ENCODE results near the gene USH2A. TPM values are rescaled to one million over a fixed set of nuclear protein-coding genes. Genes with fewer than 3 reads are reported as not detected.

The USH2A gene
- total and polyA plus RNA-seq, 2 experiments from 2014 or later = under 0.01 to 0.01 TPM

DNA sequence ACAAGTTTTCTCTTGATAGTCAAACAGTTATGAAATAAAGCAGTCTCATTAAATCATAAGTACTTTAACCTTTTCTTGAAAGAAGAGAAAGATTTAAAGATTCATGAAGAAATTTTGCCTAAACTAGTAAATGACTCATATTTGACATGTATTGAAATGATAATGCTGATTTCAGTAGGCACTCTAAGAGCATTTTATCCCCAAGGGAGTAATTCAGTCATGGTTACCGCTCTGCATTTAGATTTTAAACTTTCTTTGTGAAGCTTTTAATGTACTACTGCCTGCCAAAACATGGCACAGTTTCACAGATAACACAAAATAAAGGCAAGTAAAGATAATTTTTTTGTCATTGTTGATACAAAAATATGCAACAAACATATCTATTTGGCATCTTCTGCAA is 6.8 kb downstream of the USH2A start:
- Histone ChIP-seq H3K27ac (no peak overlapping the region), H3K4me1 (ENCODE audit: insufficient read depth) (no peaks in the 10 kb centered on the region), H3K4me2 (ENCODE audit: unreplicated experiment) (no peak overlapping the region), H3F3A (ENCODE audit: insufficient read depth) (no peaks in the 10 kb centered on the region), H2AFZ (no peak overlapping the region), H4K20me1 (ENCODE audit: insufficient read depth) (no peaks in the 10 kb centered on the region), H3K27me3 (replicated peaks; ENCODE audit: insufficient read depth) (no peaks in the 10 kb centered on the region), H3K9ac (no peak overlapping the region), H3K9me3 (ENCODE audit: low read depth) (no peaks in the 10 kb centered on the region), H3K4me3 (no peak overlapping the region), H3K79me2 (ENCODE audit: insufficient read depth) (no peaks in the 10 kb centered on the region), H3K9me2 (ENCODE audit: insufficient read depth) (no peaks in the 10 kb centered on the region), H3K36me3 (ENCODE audit: low read depth) (no peaks in the 10 kb centered on the region)
- TF ChIP-seq EZH2 (IDR thresholded peaks at IDR 0.05; ENCODE audit: insufficient read depth, poor library complexity, severe bottlenecking) (no peak), EZH2phosphoT487 (IDR thresholded peaks at IDR 0.05; ENCODE audit: insufficient read depth, low read depth) (no peak)
- DNase-seq = no peak
- in situ Hi-C loops (cut with MboI) = no loop called here
- 27 to 30% methylated on average over 1 of the region's 1 CpG for WGBS, 2 experiments (ENCODE audit: low coverage in 1 of 2, low lambda C conversion rate in 2 of 2, missing lambda C conversion rate in 2 of 2)

DNA sequence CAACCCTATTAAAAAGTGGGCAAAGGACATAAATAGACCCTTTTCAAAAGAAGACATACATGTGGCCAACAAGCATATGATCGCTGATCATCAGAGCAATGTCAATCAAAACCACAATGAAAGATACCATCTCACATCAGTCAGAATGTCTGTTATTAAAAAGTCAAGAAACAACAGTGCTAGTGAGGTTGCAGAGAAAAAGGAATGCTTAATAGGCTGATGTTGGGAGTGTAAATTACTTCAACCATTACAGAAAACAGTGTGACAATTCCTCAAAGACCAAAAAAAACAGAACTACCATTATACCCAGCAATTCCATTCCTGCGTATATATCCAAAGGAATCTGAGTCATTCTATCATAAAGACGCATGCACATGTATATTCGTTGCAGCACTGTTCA is 13.2 kb downstream of the USH2A start:
- no peaks in the 10 kb centered on the region for H3K36me3 ChIP-seq (ENCODE audit: low read depth)
- DNase-seq = no peak
- TF ChIP-seq EZH2phosphoT487 (IDR thresholded peaks at IDR 0.05; ENCODE audit: insufficient read depth, low read depth) = no peak
- no peak for TF ChIP-seq EZH2 (IDR thresholded peaks at IDR 0.05; ENCODE audit: insufficient read depth, poor library complexity, severe bottlenecking)
- no peaks in the 10 kb centered on the region for H3K9me2 ChIP-seq (ENCODE audit: insufficient read depth)
- no peaks in the 10 kb centered on the region for H4K20me1 ChIP-seq (ENCODE audit: insufficient read depth)
- H3K27me3 ChIP-seq (replicated peaks; ENCODE audit: insufficient read depth) = no peaks in the 10 kb centered on the region
- H3K9ac ChIP-seq = no peak overlapping the region
- H3K9me3 ChIP-seq (ENCODE audit: low read depth) = no peaks in the 10 kb centered on the region
- H3K27ac ChIP-seq = no peak overlapping the region
- H3K4me3 ChIP-seq = no peak overlapping the region
- in situ Hi-C loops (cut with MboI) = no loop called here
- WGBS, 2 experiments (ENCODE audit: low coverage in 1 of 2, low lambda C conversion rate in 2 of 2, missing lambda C conversion rate in 2 of 2) = 36 to 42% methylated on average over 4 of the region's 4 CpGs
- H3K79me2 ChIP-seq (ENCODE audit: insufficient read depth) = no peaks in the 10 kb centered on the region
- no peaks in the 10 kb centered on the region for H3F3A ChIP-seq (ENCODE audit: insufficient read depth)
- H3K4me2 ChIP-seq (ENCODE audit: unreplicated experiment) = no peak overlapping the region
- no peak overlapping the region for H2AFZ ChIP-seq
- no peaks in the 10 kb centered on the region for H3K4me1 ChIP-seq (ENCODE audit: insufficient read depth)

DNA sequence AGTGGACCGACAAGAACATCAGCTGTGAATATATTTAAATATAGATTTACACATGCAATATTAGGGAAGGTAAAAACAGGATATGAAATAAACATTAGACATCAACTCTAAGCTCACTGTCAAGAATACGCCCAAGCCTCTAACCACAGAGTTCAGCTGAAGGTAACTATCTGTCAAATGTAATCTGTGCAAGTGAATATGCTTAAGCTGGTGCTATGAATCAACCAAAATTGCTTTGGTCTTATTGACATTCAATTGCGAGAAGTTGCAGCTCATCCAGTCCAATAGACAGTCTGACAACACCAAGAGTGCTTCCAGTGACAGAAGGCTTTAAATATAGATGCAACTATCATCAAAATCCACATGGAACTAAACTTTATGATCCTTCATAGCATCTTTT is 32.3 kb downstream of the USH2A start:
- H4K20me1 ChIP-seq (ENCODE audit: insufficient read depth) = no peaks in the 10 kb centered on the region
- H3K79me2 ChIP-seq (ENCODE audit: insufficient read depth) = no peaks in the 10 kb centered on the region
- no peak overlapping the region for H3K9ac ChIP-seq
- H2AFZ ChIP-seq = no peak overlapping the region
- no peak for DNase-seq
- H3K36me3 ChIP-seq (ENCODE audit: low read depth) = no peaks in the 10 kb centered on the region
- no peaks in the 10 kb centered on the region for H3K9me2 ChIP-seq (ENCODE audit: insufficient read depth)
- in situ Hi-C loops (cut with MboI) = no loop called here
- no peak overlapping the region for H3K27ac ChIP-seq
- H3K4me1 ChIP-seq (ENCODE audit: insufficient read depth) = no peaks in the 10 kb centered on the region
- no peaks in the 10 kb centered on the region for H3F3A ChIP-seq (ENCODE audit: insufficient read depth)
- no peaks in the 10 kb centered on the region for H3K27me3 ChIP-seq (replicated peaks; ENCODE audit: insufficient read depth)
- 10 to 24% methylated on average over 3 of the region's 3 CpGs for WGBS, 2 experiments (ENCODE audit: low coverage in 1 of 2, low lambda C conversion rate in 2 of 2, missing lambda C conversion rate in 2 of 2)
- no peak overlapping the region for H3K4me2 ChIP-seq (ENCODE audit: unreplicated experiment)
- H3K4me3 ChIP-seq = no peak overlapping the region
- TF ChIP-seq EZH2 (IDR thresholded peaks at IDR 0.05; ENCODE audit: insufficient read depth, poor library complexity, severe bottlenecking) = no peak
- TF ChIP-seq EZH2phosphoT487 (IDR thresholded peaks at IDR 0.05; ENCODE audit: insufficient read depth, low read depth) = no peak
- H3K9me3 ChIP-seq (ENCODE audit: low read depth) = no peaks in the 10 kb centered on the region

DNA sequence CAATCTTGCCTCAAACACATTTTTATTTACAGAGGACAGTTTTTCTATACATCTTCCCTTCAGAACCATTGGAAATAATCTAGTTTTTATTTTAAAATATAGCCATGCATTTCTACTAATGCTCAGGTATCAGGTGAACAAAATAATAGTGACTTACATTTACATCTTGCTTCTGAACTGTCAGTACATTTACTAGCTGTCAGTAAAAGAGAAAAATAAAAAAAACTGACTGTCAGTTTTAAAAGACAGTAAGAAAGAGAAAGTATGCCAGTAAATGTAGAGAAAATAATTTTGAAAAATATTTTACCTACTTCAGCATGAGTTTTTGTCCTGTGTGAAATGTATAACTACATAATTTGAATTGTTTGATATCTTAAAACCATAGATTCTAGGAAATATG is 33.5 kb downstream of the USH2A start:
- H3K36me3 ChIP-seq (ENCODE audit: low read depth) = no peaks in the 10 kb centered on the region
- no peaks in the 10 kb centered on the region for H3K27me3 ChIP-seq (replicated peaks; ENCODE audit: insufficient read depth)
- no peak overlapping the region for H3K4me3 ChIP-seq
- no peaks in the 10 kb centered on the region for H3K4me1 ChIP-seq (ENCODE audit: insufficient read depth)
- H2AFZ ChIP-seq = no peak overlapping the region
- no peak for DNase-seq
- H3K4me2 ChIP-seq (ENCODE audit: unreplicated experiment) = no peak overlapping the region
- TF ChIP-seq EZH2 (IDR thresholded peaks at IDR 0.05; ENCODE audit: insufficient read depth, poor library complexity, severe bottlenecking) = no peak
- TF ChIP-seq EZH2phosphoT487 (IDR thresholded peaks at IDR 0.05; ENCODE audit: insufficient read depth, low read depth) = no peak
- H3K79me2 ChIP-seq (ENCODE audit: insufficient read depth) = no peaks in the 10 kb centered on the region
- no peak overlapping the region for H3K27ac ChIP-seq
- in situ Hi-C loops (cut with MboI) = no loop called here
- no peaks in the 10 kb centered on the region for H3K9me3 ChIP-seq (ENCODE audit: low read depth)
- no peaks in the 10 kb centered on the region for H4K20me1 ChIP-seq (ENCODE audit: insufficient read depth)
- H3K9me2 ChIP-seq (ENCODE audit: insufficient read depth) = no peaks in the 10 kb centered on the region
- H3K9ac ChIP-seq = no peak overlapping the region
- H3F3A ChIP-seq (ENCODE audit: insufficient read depth) = no peaks in the 10 kb centered on the region

DNA sequence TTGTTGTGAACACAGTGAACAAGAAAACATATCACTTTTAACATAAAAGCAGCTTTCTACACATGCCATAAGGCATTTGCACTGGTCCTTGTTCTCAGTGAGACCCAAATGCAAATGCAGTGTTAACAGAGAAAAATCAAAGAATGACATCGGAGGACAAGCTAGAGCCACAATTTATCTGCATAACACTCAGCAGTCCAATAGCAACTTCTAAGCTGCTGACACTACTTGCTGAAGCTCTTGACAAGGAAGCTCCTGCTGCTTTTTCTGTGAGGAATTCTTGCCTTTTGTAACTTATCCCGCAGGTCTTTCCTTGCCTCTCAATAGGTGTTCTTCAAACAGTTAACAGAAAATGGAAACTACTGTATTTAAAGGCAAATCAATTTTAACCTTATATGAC is 34.7 kb downstream of the USH2A start:
- Histone ChIP-seq H3K4me2 (ENCODE audit: unreplicated experiment) (no peak overlapping the region), H3K79me2 (ENCODE audit: insufficient read depth) (no peaks in the 10 kb centered on the region), H2AFZ (no peak overlapping the region), H3K9me3 (ENCODE audit: low read depth) (no peaks in the 10 kb centered on the region), H3K4me1 (ENCODE audit: insufficient read depth) (no peaks in the 10 kb centered on the region), H3K9me2 (ENCODE audit: insufficient read depth) (no peaks in the 10 kb centered on the region), H3F3A (ENCODE audit: insufficient read depth) (no peaks in the 10 kb centered on the region), H4K20me1 (ENCODE audit: insufficient read depth) (no peaks in the 10 kb centered on the region), H3K9ac (no peak overlapping the region), H3K36me3 (ENCODE audit: low read depth) (no peaks in the 10 kb centered on the region), H3K27me3 (replicated peaks; ENCODE audit: insufficient read depth) (no peaks in the 10 kb centered on the region), H3K27ac (no peak overlapping the region), H3K4me3 (no peak overlapping the region)
- in situ Hi-C loops (cut with MboI) = no loop called here
- no peak for DNase-seq
- 16 to 23% methylated on average over 2 of the region's 2 CpGs for WGBS, 2 experiments (ENCODE audit: low coverage in 1 of 2, low lambda C conversion rate in 2 of 2, missing lambda C conversion rate in 2 of 2)
- TF ChIP-seq EZH2 (IDR thresholded peaks at IDR 0.05; ENCODE audit: insufficient read depth, poor library complexity, severe bottlenecking) = no peak
- no peak for TF ChIP-seq EZH2phosphoT487 (IDR thresholded peaks at IDR 0.05; ENCODE audit: insufficient read depth, low read depth)

All from GM23248 (cell line).